ENCODE data around the gene SERPINA1.

DNA sequence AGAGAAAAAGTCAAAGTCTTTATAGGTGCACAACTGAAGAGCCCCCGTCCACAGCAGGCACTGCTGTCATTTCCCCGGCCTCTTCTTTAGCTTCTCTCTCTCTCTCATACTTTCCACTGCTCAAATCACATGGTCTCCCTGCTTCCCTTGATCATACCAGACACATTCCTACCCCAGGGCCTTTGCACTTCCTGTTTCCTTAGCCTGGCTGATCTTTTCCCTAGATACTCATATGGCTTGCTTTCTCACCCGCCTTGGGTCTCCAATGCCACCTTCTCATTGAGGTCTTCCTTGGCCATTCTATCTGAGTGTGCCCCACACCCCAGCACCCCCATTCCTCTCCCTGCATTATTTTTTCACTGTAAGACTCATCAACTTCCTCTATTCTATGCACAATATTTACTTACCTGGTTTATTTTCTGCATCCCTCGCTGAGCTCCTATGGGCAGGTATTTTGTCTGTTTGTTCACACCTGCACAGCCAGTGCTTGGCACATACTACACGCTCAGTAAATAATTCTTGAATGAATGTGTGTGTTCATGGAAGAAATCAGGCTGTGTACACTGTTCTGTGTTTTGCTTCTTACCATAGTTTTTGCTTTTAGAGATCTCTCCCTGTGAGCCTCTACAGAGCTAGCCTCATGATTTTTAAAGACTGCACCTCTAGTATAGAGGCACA lies 31.9 kb downstream of the SERPINA1 start:
- TF ChIP-seq CTCF (conservative IDR thresholded peaks at IDR 0.05 in 1 of 2, IDR thresholded peaks at IDR 0.05 in 1 of 2; ENCODE audit: extremely low read depth in 1 of 2, insufficient read depth in 1 of 2, low read depth in 1 of 2, low read length in 2 of 2) (no peak), EZH2 (IDR thresholded peaks at IDR 0.05; ENCODE audit: borderline replicate concordance, low read length) (no peak)
